Measurements from ENCODE around the gene FZR1. TPM values are rescaled to one million over a fixed set of nuclear protein-coding genes. Genes with fewer than 3 reads are reported as not detected.

The FZR1 gene
- polyA plus RNA-seq, 4 donors: 45.1 to 72.5 (median 59.0) TPM

GRCh38 chr19:3586707-3587346, 80.7 kb downstream of the FZR1 start:
- DNase-seq (ENCODE audit: low read depth in 4 of 4, low spot score in 2 of 4): no peak

Other genes with a start within 250 kb of the FZR1 start
- gene NFIC, start 139.7 kb upstream of the FZR1 start, polyA plus RNA-seq (ENCODE audit: insufficient read length in 4 of 4): 10 to 100 TPM; 18.7 to 37.9 (median 26.0) TPM
- 100 to 1,000 TPM; 454 to 598 (median 485) TPM for gene SMIM24, start 25.8 kb upstream of the FZR1 start, polyA plus RNA-seq (ENCODE audit: insufficient read length in 4 of 4)
- under 1 TPM in 2 of 4 donors, not detected in 2; 0.28 to 0.95 TPM for gene SMIM44, start 22.9 kb upstream of the FZR1 start, polyA plus RNA-seq (ENCODE audit: insufficient read length in 4 of 4)
- gene DOHH, start 5.6 kb upstream of the FZR1 start, polyA plus RNA-seq (ENCODE audit: insufficient read length in 4 of 4): 10 to 100 TPM in 2 of 4 donors, 1 to 10 TPM in 2; 6.2 to 11.6 (median 10.1) TPM
- 1 to 10 TPM; 3.1 to 9.0 (median 7.0) TPM for gene TEKTIP1, start 32.9 kb downstream of the FZR1 start, polyA plus RNA-seq (ENCODE audit: insufficient read length in 4 of 4)
- gene MFSD12, start 51.3 kb downstream of the FZR1 start, polyA plus RNA-seq (ENCODE audit: insufficient read length in 4 of 4): 10 to 100 TPM; 44.5 to 76.8 (median 61.8) TPM
- gene HMG20B, start 66.6 kb downstream of the FZR1 start, polyA plus RNA-seq (ENCODE audit: insufficient read length in 4 of 4): 100 to 1,000 TPM in 1 of 4 donors, 10 to 100 TPM in 3; 67.9 to 111 (median 91.2) TPM
- 1 to 10 TPM; 2.3 to 3.3 (median 2.8) TPM for gene GIPC3, start 79.2 kb downstream of the FZR1 start, polyA plus RNA-seq (ENCODE audit: insufficient read length in 4 of 4)
- 1 to 10 TPM; 2.3 to 3.8 (median 3.1) TPM for gene TBXA2R, start 100.6 kb downstream of the FZR1 start, polyA plus RNA-seq (ENCODE audit: insufficient read length in 4 of 4)
- 10 to 100 TPM; 18.6 to 35.0 (median 29.3) TPM for gene CACTIN, start 120.5 kb downstream of the FZR1 start, polyA plus RNA-seq (ENCODE audit: insufficient read length in 4 of 4)
- gene PIP5K1C, start 194.2 kb downstream of the FZR1 start, polyA plus RNA-seq (ENCODE audit: insufficient read length in 4 of 4): 10 to 100 TPM; 18.3 to 37.0 (median 28.8) TPM
- 10 to 100 TPM in 3 of 4 donors, 1 to 10 TPM in 1; 8.6 to 16.0 (median 11.3) TPM for gene TJP3, start 202.1 kb downstream of the FZR1 start, polyA plus RNA-seq (ENCODE audit: insufficient read length in 4 of 4)